ENCODE measurements around the gene JUND. TPM values are rescaled to one million over a fixed set of nuclear protein-coding genes. Genes with fewer than 3 reads are reported as not detected.

JUND gene
- total and polyA plus RNA-seq, 3 donors from 2014 or later: 96.4 to 654 (median 615) TPM

- intact Hi-C loops (cut with DNase I; ENCODE audit: low total_unique reads): no loop called here
- H3K4me1 ChIP-seq: peaks cover 41% of the 10 kb centered on the region
- H3K36me3 ChIP-seq (ENCODE audit: low read depth, missing control alignments): no peaks in the 10 kb centered on the region
- no peaks in the 10 kb centered on the region for H3K27me3 ChIP-seq
- no peaks in the 10 kb centered on the region for H3K9me3 ChIP-seq
- peak overlapping the region in 1 of 2 donors; percentile 36 for H3K27ac ChIP-seq
- H3K4me3 ChIP-seq: peak overlapping the region in 1 of 2 donors; percentile 5
- DNase-seq: no peak
- 47 to 51% methylated on average over 14 to 24 of the region's 26 CpGs for WGBS, 2 donors
- no peak for TF ChIP-seq POLR2A (IDR thresholded peaks at IDR 0.05)
- TF ChIP-seq CTCF (IDR thresholded peaks at IDR 0.05): no peak
These were observed 6.7 kb upstream of the JUND start for GRCh38 chr19:18287836-18288772.

- 50 to 64% methylated on average over 5 to 21 of the region's 21 CpGs for WGBS, 2 donors
- H3K4me1 ChIP-seq: peaks cover 43% of the 10 kb centered on the region
- no peak for DNase-seq
- intact Hi-C loops (cut with DNase I; ENCODE audit: low total_unique reads): no loop called here
- H3K27me3 ChIP-seq: no peaks in the 10 kb centered on the region
- TF ChIP-seq CTCF (IDR thresholded peaks at IDR 0.05): no peak
- TF ChIP-seq POLR2A (IDR thresholded peaks at IDR 0.05): no peak
- no peaks in the 10 kb centered on the region for H3K9me3 ChIP-seq
- H3K27ac ChIP-seq: peak overlapping the region; percentile 5 to 77
- H3K4me3 ChIP-seq: no peak overlapping the region
- H3K36me3 ChIP-seq (ENCODE audit: low read depth, missing control alignments): no peaks in the 10 kb centered on the region
These were observed 5.7 kb upstream of the JUND start for GRCh38 chr19:18286973-18287635.

GRCh38 chr19:18284712-18285360 is 3.4 kb upstream of the JUND start:
- TF ChIP-seq CTCF (IDR thresholded peaks at IDR 0.05) (no peak), POLR2A (IDR thresholded peaks at IDR 0.05) (no peak)
- Histone ChIP-seq H3K27me3 (no peaks in the 10 kb centered on the region), H3K4me1 (peaks cover 29% of the 10 kb centered on the region), H3K27ac (peak overlapping the region; percentile 41 to 57), H3K36me3 (ENCODE audit: low read depth, missing control alignments) (no peaks in the 10 kb centered on the region), H3K4me3 (no peak overlapping the region), H3K9me3 (no peaks in the 10 kb centered on the region)
- no peak for DNase-seq
- intact Hi-C loops (cut with DNase I; ENCODE audit: low total_unique reads): no loop called here
- 41 to 58% methylated on average over 9 to 12 of the region's 12 CpGs for WGBS, 2 donors

GRCh38 chr19:18283338-18283737 is 1.9 kb upstream of the JUND start:
- Histone ChIP-seq H3K9me3 (no peaks in the 10 kb centered on the region), H3K4me1 (peaks cover 35% of the 10 kb centered on the region), H3K27me3 (no peaks in the 10 kb centered on the region), H3K36me3 (ENCODE audit: low read depth, missing control alignments) (no peaks in the 10 kb centered on the region), H3K27ac (peak overlapping the region; percentile 99), H3K4me3 (no peak overlapping the region)
- intact Hi-C loops (cut with DNase I; ENCODE audit: low total_unique reads): no loop called here
- no peak for DNase-seq
- no peak for TF ChIP-seq CTCF (IDR thresholded peaks at IDR 0.05)
- no peak for TF ChIP-seq POLR2A (IDR thresholded peaks at IDR 0.05)
- WGBS, 2 donors: 84 to 89% methylated on average over 5 of the region's 5 CpGs
